GM12874 (cell line): ENCODE measurements around the gene TCTN2.

ENCODE experiments used
- TF ChIP-seq, protein P1 (sequence below): IDR thresholded peaks from 2 replicates; pipeline ENCODE4 v1.5.1; 2011; ENCODE audit warnings: low read depth, mild to moderate bottlenecking, control low read depth, low read length, moderate library complexity; ENCODE audit not compliant: insufficient read depth

TCTN2 gene

GRCh38 chr12:123750159-123750656, 79.3 kb downstream of the TCTN2 start:
- TF ChIP-seq, protein P1, sequence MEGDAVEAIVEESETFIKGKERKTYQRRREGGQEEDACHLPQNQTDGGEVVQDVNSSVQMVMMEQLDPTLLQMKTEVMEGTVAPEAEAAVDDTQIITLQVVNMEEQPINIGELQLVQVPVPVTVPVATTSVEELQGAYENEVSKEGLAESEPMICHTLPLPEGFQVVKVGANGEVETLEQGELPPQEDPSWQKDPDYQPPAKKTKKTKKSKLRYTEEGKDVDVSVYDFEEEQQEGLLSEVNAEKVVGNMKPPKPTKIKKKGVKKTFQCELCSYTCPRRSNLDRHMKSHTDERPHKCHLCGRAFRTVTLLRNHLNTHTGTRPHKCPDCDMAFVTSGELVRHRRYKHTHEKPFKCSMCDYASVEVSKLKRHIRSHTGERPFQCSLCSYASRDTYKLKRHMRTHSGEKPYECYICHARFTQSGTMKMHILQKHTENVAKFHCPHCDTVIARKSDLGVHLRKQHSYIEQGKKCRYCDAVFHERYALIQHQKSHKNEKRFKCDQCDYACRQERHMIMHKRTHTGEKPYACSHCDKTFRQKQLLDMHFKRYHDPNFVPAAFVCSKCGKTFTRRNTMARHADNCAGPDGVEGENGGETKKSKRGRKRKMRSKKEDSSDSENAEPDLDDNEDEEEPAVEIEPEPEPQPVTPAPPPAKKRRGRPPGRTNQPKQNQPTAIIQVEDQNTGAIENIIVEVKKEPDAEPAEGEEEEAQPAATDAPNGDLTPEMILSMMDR, result no peak

GRCh38 chr12:123752046-123752445, 81.1 kb downstream of the TCTN2 start:
- TF ChIP-seq, protein P1, result no peak

- TF ChIP-seq, protein P1, result no peak
Measured at GRCh38 chr12:123754041-123754772, 83.3 kb downstream of the TCTN2 start.

DNA sequence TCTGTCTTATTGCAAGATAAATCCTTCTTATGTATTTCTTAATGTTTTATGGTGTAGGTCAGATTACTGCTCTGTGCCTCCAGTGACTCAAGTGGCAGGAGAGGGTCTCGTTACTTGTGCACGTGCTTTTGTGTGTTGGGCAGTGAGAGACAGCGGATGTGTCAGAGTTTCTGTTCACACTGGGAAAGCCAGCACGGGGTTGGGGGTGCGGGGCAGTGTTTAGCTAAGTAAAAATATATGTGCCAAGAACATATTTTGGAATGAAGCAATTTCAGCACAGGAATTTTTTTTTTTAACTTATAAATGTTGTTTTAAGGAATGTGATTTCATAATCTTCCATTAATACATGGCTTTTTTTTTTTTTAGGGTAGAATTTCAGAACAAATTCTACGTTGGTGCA, 86.6 kb downstream of the TCTN2 start:
- TF ChIP-seq, protein P1, result no peak
